GM21528 (cell line): ENCODE measurements around the gene ZNF121.
"Not testable (repeated sequence)": the region's sequence is repeated elsewhere in the genome, so short reads cannot be mapped to it uniquely, and the experiment has no call there.

ENCODE experiments used
- ATAC-seq: cut with Tn5 transposase; IDR thresholded peaks from one replicate; pipeline ENCODE4 v1.9.1; 2021; ENCODE audit warnings: mild to moderate bottlenecking, moderate library complexity; ENCODE audit not compliant: unreplicated experiment, low FRiP score

Gene ZNF121

GRCh38 chr19:9584073-9584833, at the start of gene ZNF121:
Gene ZNF121 (minus strand): TSS chr19:9584504. CDS start chr19:9568097, 16,407 bp downstream.
- ATAC-seq = peak; percentile 81

GRCh38 chr19:9627856-9628255, 43.6 kb upstream of the ZNF121 start:
- no peak for ATAC-seq

GRCh38 chr19:9622531-9622930, 38.2 kb upstream of the ZNF121 start:
- ATAC-seq = no peak

- peak; percentile 79 for ATAC-seq
Observed at GRCh38 chr19:9621156-9622037, 37.1 kb upstream of the ZNF121 start, which contains the start of gene ZNF561. Gene ZNF561 (minus strand): TSS chr19:9621232. CDS start chr19:9619456, 1,776 bp downstream.

- no peak for ATAC-seq
Observed at GRCh38 chr19:9620842-9621155, 36.5 kb upstream of the ZNF121 start.

- no peak for ATAC-seq
Observed at GRCh38 chr19:9615844-9616243, 31.5 kb upstream of the ZNF121 start.

- ATAC-seq = no peak
Observed at GRCh38 chr19:9610484-9611113, 26.3 kb upstream of the ZNF121 start.

- ATAC-seq = no peak
Observed at GRCh38 chr19:9608912-9609311, 24.6 kb upstream of the ZNF121 start.

GRCh38 chr19:9597027-9597426, 12.7 kb upstream of the ZNF121 start:
- ATAC-seq = no peak

- ATAC-seq = no peak
Observed at GRCh38 chr19:9586764-9587163, 2.5 kb upstream of the ZNF121 start.

GRCh38 chr19:9582081-9582725, 2.1 kb downstream of the ZNF121 start:
- ATAC-seq = not testable (repeated sequence)

GRCh38 chr19:9580728-9581127, 3.6 kb downstream of the ZNF121 start:
- ATAC-seq = no peak

- ATAC-seq = no peak
Observed at GRCh38 chr19:9570255-9570654, 14.0 kb downstream of the ZNF121 start.

- ATAC-seq = no peak
Observed at GRCh38 chr19:9566729-9567128, 17.6 kb downstream of the ZNF121 start.

GRCh38 chr19:9565900-9566705, 18.2 kb downstream of the ZNF121 start:
- no peak for ATAC-seq

- ATAC-seq = no peak
Observed at GRCh38 chr19:9552536-9553274, 31.6 kb downstream of the ZNF121 start.

GRCh38 chr19:9547870-9548269, 36.4 kb downstream of the ZNF121 start:
- ATAC-seq = no peak

- ATAC-seq = not testable (repeated sequence)
Observed at GRCh38 chr19:9541281-9541680, 43.0 kb downstream of the ZNF121 start.

- not testable (repeated sequence) for ATAC-seq
Observed at GRCh38 chr19:9539921-9540320, 44.4 kb downstream of the ZNF121 start.
